Measurements from ENCODE around the gene HIRA. TPM values are rescaled to one million over a fixed set of nuclear protein-coding genes. Genes with fewer than 3 reads are reported as not detected.
A peak's percentile ranks its signal among the peaks of the same experiment; 100 is the strongest.

The HIRA gene
- total RNA-seq, 1 experiment from 2014 or later: 24.3 TPM

GRCh38 chr22:19457828-19458428 lies 26.4 kb upstream of the HIRA start:
- no TSS peak for BruUV-seq (replicated peaks)
- intact Hi-C loops (cut with micrococcal nuclease): no loop called here
- H3K4me1 Mint-ChIP-seq (ENCODE audit: insufficient read depth, unreplicated experiment): peaks cover 9% of the 10 kb centered on the region
- H3K36me3 Mint-ChIP-seq (ENCODE audit: insufficient read depth, unreplicated experiment): peaks cover 64% of the 10 kb centered on the region
- no peak for TF ChIP-seq CTCF (IDR thresholded peaks at IDR 0.05; ENCODE audit: unreplicated experiment)
- POLR2A ChIA-PET: interaction anchor here (1.9 kb wide), 1 partner anchor 22 kb away, joined by 5 read pairs; the partner anchor contains the start of genes CDC45 and UFD1
- no peak for DNase-seq (ENCODE audit: unreplicated experiment)
- no peak overlapping the region for H3K4me3 Mint-ChIP-seq (ENCODE audit: unreplicated experiment)
- CTCF ChIA-PET: interaction anchor here (0.6 to 0.9 kb wide), 2 partner anchors 95 to 172 kb away, joined by 3 read pairs; no protein-coding TSS in a partner anchor
- no peaks in the 10 kb centered on the region for H3K27me3 Mint-ChIP-seq (ENCODE audit: insufficient read depth, unreplicated experiment)
- H3K9me3 Mint-ChIP-seq (ENCODE audit: unreplicated experiment): no peaks in the 10 kb centered on the region
- no peak overlapping the region for H3K27ac Mint-ChIP-seq (ENCODE audit: low read depth, unreplicated experiment)

GRCh38 chr22:19456541-19456940 lies 25.0 kb upstream of the HIRA start:
- intact Hi-C loops (cut with micrococcal nuclease): no loop called here

GRCh38 chr22:19455585-19456370 lies 24.2 kb upstream of the HIRA start:
- TF ChIP-seq CTCF (IDR thresholded peaks at IDR 0.05; ENCODE audit: unreplicated experiment): no peak
- H3K27ac Mint-ChIP-seq (ENCODE audit: low read depth, unreplicated experiment): no peak overlapping the region
- CTCF ChIA-PET: interaction anchor here (0.6 kb wide), 2 partner anchors 9 to 1020 kb away, joined by 3 to 6 read pairs; no protein-coding TSS in a partner anchor
- no peaks in the 10 kb centered on the region for H3K27me3 Mint-ChIP-seq (ENCODE audit: insufficient read depth, unreplicated experiment)
- POLR2A ChIA-PET: interaction anchor here (0.9 to 1.3 kb wide), 2 partner anchors 9 to 24 kb away, joined by 3 to 4 read pairs; partner anchors contain the start of gene CDC45
- peaks cover 9% of the 10 kb centered on the region for H3K4me1 Mint-ChIP-seq (ENCODE audit: insufficient read depth, unreplicated experiment)
- H3K9me3 Mint-ChIP-seq (ENCODE audit: unreplicated experiment): no peaks in the 10 kb centered on the region
- peak; percentile 39 for DNase-seq (ENCODE audit: unreplicated experiment)
- no TSS peak for BruUV-seq (replicated peaks)
- no peak overlapping the region for H3K4me3 Mint-ChIP-seq (ENCODE audit: unreplicated experiment)
- H3K36me3 Mint-ChIP-seq (ENCODE audit: insufficient read depth, unreplicated experiment): peaks cover 72% of the 10 kb centered on the region
- intact Hi-C loops (cut with micrococcal nuclease): no loop called here

More at GRCh38 chr22:19456541-19456940, 25.0 kb upstream of the HIRA start:
- Mint-ChIP-seq H3K27me3 (ENCODE audit: insufficient read depth, unreplicated experiment) (no peaks in the 10 kb centered on the region), H3K36me3 (ENCODE audit: insufficient read depth, unreplicated experiment) (peaks cover 72% of the 10 kb centered on the region), H3K4me1 (ENCODE audit: insufficient read depth, unreplicated experiment) (peaks cover 9% of the 10 kb centered on the region), H3K9me3 (ENCODE audit: unreplicated experiment) (no peaks in the 10 kb centered on the region), H3K4me3 (ENCODE audit: unreplicated experiment) (no peak overlapping the region), H3K27ac (ENCODE audit: low read depth, unreplicated experiment) (no peak overlapping the region)
- DNase-seq (ENCODE audit: unreplicated experiment): no peak
- CTCF ChIA-PET: interaction anchor here (0.6 kb wide), 2 partner anchors 10 to 1019 kb away, joined by 3 to 6 read pairs; no protein-coding TSS in a partner anchor
- POLR2A ChIA-PET: interaction anchor here (0.9 kb wide), 1 partner anchor 23 kb away, joined by 3 read pairs; the partner anchor contains the start of gene CDC45
- TF ChIP-seq CTCF (IDR thresholded peaks at IDR 0.05; ENCODE audit: unreplicated experiment): no peak
- no TSS peak for BruUV-seq (replicated peaks)

GRCh38 chr22:19455033-19455432 lies 23.5 kb upstream of the HIRA start:
- CTCF ChIA-PET: no interaction called here
- Mint-ChIP-seq H3K4me1 (ENCODE audit: insufficient read depth, unreplicated experiment) (peaks cover 9% of the 10 kb centered on the region), H3K27ac (ENCODE audit: low read depth, unreplicated experiment) (no peak overlapping the region), H3K36me3 (ENCODE audit: insufficient read depth, unreplicated experiment) (peaks cover 72% of the 10 kb centered on the region), H3K9me3 (ENCODE audit: unreplicated experiment) (no peaks in the 10 kb centered on the region), H3K27me3 (ENCODE audit: insufficient read depth, unreplicated experiment) (no peaks in the 10 kb centered on the region), H3K4me3 (ENCODE audit: unreplicated experiment) (no peak overlapping the region)
- intact Hi-C loops (cut with micrococcal nuclease): no loop called here
- TF ChIP-seq CTCF (IDR thresholded peaks at IDR 0.05; ENCODE audit: unreplicated experiment): no peak
- DNase-seq (ENCODE audit: unreplicated experiment): no peak
- POLR2A ChIA-PET: interaction anchor here (1.3 kb wide), 1 partner anchor 8 kb away, joined by 4 read pairs; no protein-coding TSS in a partner anchor
- no TSS peak for BruUV-seq (replicated peaks)

All from MCF 10A (cell line).